GM12874 (cell line): ENCODE measurements around the gene FUT2.

Experiments
- CTCF ChIP-seq: IDR thresholded peaks from 2 replicates; pipeline ENCODE4 v1.5.1; 2011; ENCODE audit warnings: low read depth, mild to moderate bottlenecking, control low read depth, low read length, moderate library complexity; ENCODE audit not compliant: insufficient read depth

Gene FUT2

GRCh38 chr19:48664476-48664875, 31.3 kb upstream of the FUT2 start:
- no peak for TF ChIP-seq CTCF

- no peak for TF ChIP-seq CTCF
These were observed 30.0 kb upstream of the FUT2 start for GRCh38 chr19:48665786-48666185.

- TF ChIP-seq CTCF: no peak
These were observed 27.4 kb upstream of the FUT2 start for GRCh38 chr19:48668332-48668731.

GRCh38 chr19:48668761-48669160, 27.0 kb upstream of the FUT2 start:
- TF ChIP-seq CTCF: no peak

- no peak for TF ChIP-seq CTCF
These were observed 25.7 kb upstream of the FUT2 start for GRCh38 chr19:48669903-48670668.

GRCh38 chr19:48670699-48671445, 24.9 kb upstream of the FUT2 start:
- TF ChIP-seq CTCF: no peak

GRCh38 chr19:48671446-48671995, 24.2 kb upstream of the FUT2 start:
- no peak for TF ChIP-seq CTCF
